PC-3 (cell line): ENCODE results near the gene FSIP1. TPM values are rescaled to one million over a fixed set of nuclear protein-coding genes. Genes with fewer than 3 reads are reported as not detected.

Experiments
- ATAC-seq: fragments of 200-7000 bp; cut with Tn5 transposase; 2 replicates; pipeline ENCODE4 v1.9.1; 2020; ENCODE audit warnings: mild to moderate bottlenecking, moderate library complexity
- BruUV-seq: library from RNA; stranded (reverse); fragments of 400-500 nt; replicated peaks from 2 replicates; lab custom pipeline; 2021; lab: Mats Ljungman, UMichigan
- CTCF ChIA-PET: fragments of 300-600 bp; sonication (Branson Sonifier 250); formaldehyde crosslinking; loops from one replicate; lab custom pipeline; 2022; ENCODE audit warnings: antibody characterized with exemption; lab: Charles Lee
- POLR2A ChIA-PET: fragments of 300-600 bp; sonication (Branson Sonifier 250); formaldehyde crosslinking; loops from one replicate; lab custom pipeline; 2022; ENCODE audit warnings: antibody characterized with exemption; ENCODE audit not compliant: unreplicated experiment; lab: Charles Lee
- DNase-seq: peaks from one replicate; pipeline ENCODE4 v3.0.0-alpha.2; 2015
- H2AFZ ChIP-seq: fragments of 300-600 bp; sonication (generic); 2 replicates; pipeline ENCODE4 v1.6.0; 2016; ENCODE audit warnings: antibody characterized with exemption, low read length
- H3F3A ChIP-seq: fragments of 300-600 bp; sonication (generic); one replicate; pipeline ENCODE4 v1.6.0; 2017; ENCODE audit warnings: antibody characterized with exemption, low read length, control low read depth, mild to moderate bottlenecking; ENCODE audit not compliant: unreplicated experiment
- H3K27ac ChIP-seq: fragments of 300-600 bp; sonication (generic); 2 replicates; pipeline ENCODE4 v1.5.1; 2016; ENCODE audit warnings: mild to moderate bottlenecking, low read length
- H3K27me3 ChIP-seq: fragments of 300-600 bp; sonication (generic); 2 replicates; pipeline ENCODE4 v1.6.1; 2016; ENCODE audit warnings: low read length, mixed read lengths
- H3K36me3 ChIP-seq: fragments of 300-600 bp; sonication (generic); 2 replicates; pipeline ENCODE4 v1.6.1; 2016; ENCODE audit warnings: low read depth, mixed run types, low read length, mixed read lengths
- H3K4me1 ChIP-seq: fragments of 300-600 bp; sonication (generic); 2 replicates; pipeline ENCODE4 v1.5.1; 2016; ENCODE audit warnings: low read length; ENCODE audit not compliant: insufficient read depth
- H3K4me2 ChIP-seq: fragments of 300-600 bp; sonication (generic); 2 replicates; pipeline ENCODE4 v1.6.0; 2016; ENCODE audit warnings: low read length
- H3K4me3 ChIP-seq: fragments of 300-600 bp; sonication (generic); 2 replicates; pipeline ENCODE4 v1.5.1; 2016; ENCODE audit warnings: mild to moderate bottlenecking, low read length, mixed read lengths
- H3K79me2 ChIP-seq: fragments of 300-600 bp; sonication (generic); 2 replicates; pipeline ENCODE4 v1.6.1; 2017; ENCODE audit warnings: low read length, mixed read lengths
- H3K9ac ChIP-seq: fragments of 300-600 bp; sonication (generic); 2 replicates; pipeline ENCODE4 v1.6.0; 2016; ENCODE audit warnings: mild to moderate bottlenecking, low read length
- H3K9me2 ChIP-seq: fragments of 300-600 bp; sonication (generic); replicated peaks from 2 replicates; pipeline ENCODE4 v1.6.1; 2016; ENCODE audit warnings: mixed run types, low read length, mixed read lengths
- H3K9me3 ChIP-seq: fragments of 300-600 bp; sonication (generic); 2 replicates; pipeline ENCODE4 v1.6.1; 2016; ENCODE audit warnings: low read length, mixed read lengths
- H4K20me1 ChIP-seq: fragments of 300-600 bp; sonication (generic); 2 replicates; pipeline ENCODE4 v1.6.1; 2016; ENCODE audit warnings: low read length, mixed read lengths
- EZH2 ChIP-seq: fragments of 300-600 bp; sonication (generic); IDR thresholded peaks from one replicate; pipeline ENCODE4 v1.6.1; 2017; ENCODE audit warnings: antibody characterized with exemption, mild to moderate bottlenecking, low read length; ENCODE audit not compliant: unreplicated experiment
- EZH2phosphoT487 ChIP-seq: fragments of 300-600 bp; sonication (generic); IDR thresholded peaks from 2 replicates; pipeline ENCODE4 v1.6.1; 2018; ENCODE audit warnings: mild to moderate bottlenecking, antibody characterized with exemption, low read length, borderline replicate concordance
- intact Hi-C: fragments of 100-400 bp; cut with micrococcal nuclease; formaldehyde crosslinking; loops from 2 replicates; pipeline ENCODE4 v1.9.0; 2023
- total RNA-seq: library from RNA; depleted of rRNA; stranded (reverse); fragments of >200 nt; gene quantifications from 2 replicates; pipeline ENCODE4 v1.2.3, GENCODE V29; 2014
- TF ChIP-seq, protein P1 (sequence below): fragments of 300-600 bp; sonication (generic); conservative IDR thresholded peaks from 2 replicates; pipeline ENCODE4 v1.5.1; 2017; ENCODE audit warnings: antibody characterized with exemption, low read depth, mild to moderate bottlenecking, low read length

Gene FSIP1
- total RNA-seq, 1 experiment from 2014 or later: 0.07 TPM

DNA sequence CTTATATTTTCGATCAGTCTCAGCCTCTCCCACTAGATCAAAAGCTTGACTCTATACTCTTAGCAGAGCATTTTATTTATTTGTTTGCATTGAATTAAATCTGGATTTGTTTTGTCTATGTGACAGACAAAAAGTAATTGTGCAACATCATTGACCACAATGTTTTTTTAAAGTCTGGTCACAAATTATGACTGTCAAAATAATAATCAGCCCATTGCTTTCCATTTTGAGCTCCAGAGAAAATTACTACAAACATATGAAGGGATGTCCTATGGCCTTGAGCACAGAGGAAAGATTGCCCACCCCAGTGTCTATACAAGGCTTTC lies 82.3 kb downstream of the FSIP1 start:
- ChIA-PET CTCF (no interaction called here), POLR2A (no interaction called here)
- Histone ChIP-seq H3K9ac (no peak overlapping the region), H3K4me2 (no peak overlapping the region), H3K36me3 (no peaks in the 10 kb centered on the region), H3K9me2 (no peaks in the 10 kb centered on the region), H2AFZ (no peak overlapping the region), H3K79me2 (no peaks in the 10 kb centered on the region), H3K27me3 (no peaks in the 10 kb centered on the region), H3F3A (no peaks in the 10 kb centered on the region), H4K20me1 (no peaks in the 10 kb centered on the region), H3K4me1 (no peaks in the 10 kb centered on the region), H3K4me3 (no peak overlapping the region), H3K9me3 (no peaks in the 10 kb centered on the region), H3K27ac (no peak overlapping the region)
- DNase-seq: no peak
- intact Hi-C loops: no loop called here
- no peak for ATAC-seq
- TF ChIP-seq EZH2 (no peak), EZH2phosphoT487 (no peak)
- TF ChIP-seq, protein P1, sequence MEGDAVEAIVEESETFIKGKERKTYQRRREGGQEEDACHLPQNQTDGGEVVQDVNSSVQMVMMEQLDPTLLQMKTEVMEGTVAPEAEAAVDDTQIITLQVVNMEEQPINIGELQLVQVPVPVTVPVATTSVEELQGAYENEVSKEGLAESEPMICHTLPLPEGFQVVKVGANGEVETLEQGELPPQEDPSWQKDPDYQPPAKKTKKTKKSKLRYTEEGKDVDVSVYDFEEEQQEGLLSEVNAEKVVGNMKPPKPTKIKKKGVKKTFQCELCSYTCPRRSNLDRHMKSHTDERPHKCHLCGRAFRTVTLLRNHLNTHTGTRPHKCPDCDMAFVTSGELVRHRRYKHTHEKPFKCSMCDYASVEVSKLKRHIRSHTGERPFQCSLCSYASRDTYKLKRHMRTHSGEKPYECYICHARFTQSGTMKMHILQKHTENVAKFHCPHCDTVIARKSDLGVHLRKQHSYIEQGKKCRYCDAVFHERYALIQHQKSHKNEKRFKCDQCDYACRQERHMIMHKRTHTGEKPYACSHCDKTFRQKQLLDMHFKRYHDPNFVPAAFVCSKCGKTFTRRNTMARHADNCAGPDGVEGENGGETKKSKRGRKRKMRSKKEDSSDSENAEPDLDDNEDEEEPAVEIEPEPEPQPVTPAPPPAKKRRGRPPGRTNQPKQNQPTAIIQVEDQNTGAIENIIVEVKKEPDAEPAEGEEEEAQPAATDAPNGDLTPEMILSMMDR: no peak
- BruUV-seq: no TSS peak

DNA sequence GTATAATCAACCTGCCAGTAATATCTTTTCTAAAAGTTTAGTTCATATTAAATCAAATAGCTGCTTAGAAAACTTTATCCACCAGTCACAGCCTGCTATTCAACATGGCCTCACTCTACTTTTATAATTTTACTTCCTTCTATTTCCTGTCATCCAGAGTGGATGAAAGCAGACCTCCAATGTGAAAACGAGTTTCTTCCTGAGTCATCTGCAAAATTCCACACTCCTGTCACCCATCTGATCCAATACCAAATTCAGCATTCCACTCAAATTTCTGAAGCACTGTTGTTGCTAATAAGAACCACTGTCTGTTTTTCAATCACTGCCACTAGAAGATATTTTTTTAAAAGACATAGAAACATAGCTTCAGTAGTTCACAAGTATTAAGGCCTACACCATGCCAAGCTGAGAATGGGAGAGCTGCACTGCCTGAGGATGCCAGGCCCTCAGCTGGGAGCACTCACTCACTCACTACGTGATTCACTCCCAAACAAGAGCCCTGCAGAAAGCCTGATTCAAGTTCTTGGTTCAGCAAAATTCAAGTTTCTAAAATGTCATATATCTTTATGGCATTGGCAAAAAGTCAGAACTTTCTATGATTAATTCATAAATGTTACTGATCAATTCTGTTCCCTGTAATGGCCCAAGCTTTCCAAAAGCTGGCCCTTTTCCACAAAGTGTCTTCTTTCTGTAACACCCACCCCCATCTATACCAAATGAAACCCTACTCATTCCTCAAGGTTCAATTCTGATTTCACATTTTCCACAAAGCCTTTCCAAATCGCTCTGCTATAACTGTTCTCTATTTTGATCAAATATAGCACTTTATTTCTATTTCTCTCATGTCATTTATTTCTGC lies 82.9 kb downstream of the FSIP1 start:
- no peaks in the 10 kb centered on the region for H3K36me3 ChIP-seq
- ChIA-PET CTCF (no interaction called here), POLR2A (no interaction called here)
- H3K9me2 ChIP-seq: no peaks in the 10 kb centered on the region
- intact Hi-C loops: no loop called here
- no peaks in the 10 kb centered on the region for H3K27me3 ChIP-seq
- BruUV-seq: no TSS peak
- no peaks in the 10 kb centered on the region for H4K20me1 ChIP-seq
- no peak overlapping the region for H2AFZ ChIP-seq
- no peak for DNase-seq
- no peak overlapping the region for H3K27ac ChIP-seq
- no peak overlapping the region for H3K4me3 ChIP-seq
- ATAC-seq: no peak
- no peaks in the 10 kb centered on the region for H3K4me1 ChIP-seq
- H3F3A ChIP-seq: no peaks in the 10 kb centered on the region
- H3K79me2 ChIP-seq: no peaks in the 10 kb centered on the region
- no peak overlapping the region for H3K4me2 ChIP-seq
- no peak overlapping the region for H3K9ac ChIP-seq
- TF ChIP-seq, protein P1: no peak
- TF ChIP-seq EZH2phosphoT487 (no peak), EZH2 (no peak)
- no peaks in the 10 kb centered on the region for H3K9me3 ChIP-seq
